ELR (cell line): ENCODE results near the gene TSKU.
"Not testable (repeated sequence)": the region's sequence is repeated elsewhere in the genome, so short reads cannot be mapped to it uniquely, and the experiment has no call there.

Experiments
- DNase-seq: peaks from one replicate; pipeline ENCODE4 v3.0.0-alpha.2; 2015; ENCODE audit warnings: low read depth

Gene TSKU

GRCh38 chr11:76824980-76825725 lies 42.0 kb downstream of the TSKU start:
- peak; percentile 71 for DNase-seq

GRCh38 chr11:76825726-76826396 lies 42.7 kb downstream of the TSKU start:
- no peak for DNase-seq

DNA sequence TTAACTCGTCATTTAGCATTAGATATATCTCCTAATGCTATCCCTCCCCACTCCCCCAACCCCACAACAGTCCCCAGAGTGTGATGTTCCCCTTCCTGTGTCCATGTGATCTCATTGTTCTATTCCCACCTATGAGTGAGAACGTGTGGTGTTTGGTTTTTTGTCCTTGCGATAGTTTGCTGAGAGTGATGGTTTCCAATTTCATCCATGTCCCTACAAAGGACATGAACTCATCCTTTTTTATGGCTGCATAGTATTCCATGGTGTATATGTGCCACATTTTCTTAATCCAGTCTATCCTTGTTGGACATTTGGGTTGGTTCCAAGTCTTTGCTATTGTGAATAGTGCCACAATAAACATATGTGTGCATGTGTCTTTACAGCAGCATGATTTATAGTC lies 43.4 kb downstream of the TSKU start:
- not testable (repeated sequence) for DNase-seq

- not testable (repeated sequence) for DNase-seq
Measured at GRCh38 chr11:76827005-76827404, 43.8 kb downstream of the TSKU start.

- DNase-seq: peak; percentile 72
Measured at GRCh38 chr11:76830639-76831327, 47.6 kb downstream of the TSKU start.

DNA sequence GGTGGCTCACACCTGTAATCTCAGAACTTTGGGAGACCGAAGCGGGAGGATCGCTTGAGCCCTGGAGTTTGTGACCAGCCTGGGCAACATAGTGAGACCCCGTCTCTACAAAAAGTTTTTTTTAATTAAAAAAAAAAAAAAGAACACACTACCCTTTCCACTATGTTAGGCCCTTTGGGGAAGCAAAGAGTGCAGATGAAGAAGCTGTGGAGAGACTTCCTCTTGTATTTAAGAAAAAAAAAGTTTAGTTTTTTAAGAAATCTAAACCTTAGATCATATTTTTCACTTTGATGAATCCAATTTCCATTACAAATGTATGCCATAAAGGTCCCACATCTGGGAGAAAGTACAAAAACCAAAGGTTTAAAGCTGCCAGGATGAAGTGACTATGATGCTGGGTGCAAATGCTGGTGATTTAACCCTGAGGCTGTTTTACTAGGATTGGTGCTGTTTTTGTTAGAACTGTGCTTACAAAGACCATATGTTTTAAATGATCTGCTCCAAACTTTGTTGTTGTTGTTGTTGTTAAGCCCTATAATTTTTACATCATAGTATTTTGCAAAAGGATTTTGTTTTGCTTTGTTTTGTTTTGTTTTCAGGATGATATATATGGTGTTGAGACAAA lies 48.6 kb downstream of the TSKU start:
- no peak for DNase-seq

GRCh38 chr11:76832361-76832760 lies 49.2 kb downstream of the TSKU start:
- DNase-seq: no peak

GRCh38 chr11:76834151-76834550 lies 51.0 kb downstream of the TSKU start:
- DNase-seq: no peak

DNA sequence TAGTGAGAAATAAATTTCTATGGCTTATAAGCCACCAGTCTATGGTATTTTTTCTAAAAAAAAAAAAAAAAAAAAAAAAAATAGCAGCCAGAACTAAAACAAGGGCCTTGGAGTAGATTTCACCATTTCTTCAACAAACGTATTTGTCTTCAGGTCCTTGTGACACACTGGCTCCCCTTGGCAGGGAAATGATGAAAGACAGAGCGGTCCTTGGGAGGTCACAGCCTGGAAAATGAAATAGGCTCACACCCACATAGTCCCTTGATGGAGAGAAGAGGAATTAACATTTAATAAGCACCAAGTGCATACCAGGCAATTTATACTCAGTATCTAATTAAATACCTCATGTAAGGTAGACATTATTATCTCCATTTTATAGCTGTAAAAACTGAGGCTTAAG lies 51.9 kb downstream of the TSKU start:
- no peak for DNase-seq

GRCh38 chr11:76835928-76836612 lies 52.9 kb downstream of the TSKU start:
- no peak for DNase-seq

DNA sequence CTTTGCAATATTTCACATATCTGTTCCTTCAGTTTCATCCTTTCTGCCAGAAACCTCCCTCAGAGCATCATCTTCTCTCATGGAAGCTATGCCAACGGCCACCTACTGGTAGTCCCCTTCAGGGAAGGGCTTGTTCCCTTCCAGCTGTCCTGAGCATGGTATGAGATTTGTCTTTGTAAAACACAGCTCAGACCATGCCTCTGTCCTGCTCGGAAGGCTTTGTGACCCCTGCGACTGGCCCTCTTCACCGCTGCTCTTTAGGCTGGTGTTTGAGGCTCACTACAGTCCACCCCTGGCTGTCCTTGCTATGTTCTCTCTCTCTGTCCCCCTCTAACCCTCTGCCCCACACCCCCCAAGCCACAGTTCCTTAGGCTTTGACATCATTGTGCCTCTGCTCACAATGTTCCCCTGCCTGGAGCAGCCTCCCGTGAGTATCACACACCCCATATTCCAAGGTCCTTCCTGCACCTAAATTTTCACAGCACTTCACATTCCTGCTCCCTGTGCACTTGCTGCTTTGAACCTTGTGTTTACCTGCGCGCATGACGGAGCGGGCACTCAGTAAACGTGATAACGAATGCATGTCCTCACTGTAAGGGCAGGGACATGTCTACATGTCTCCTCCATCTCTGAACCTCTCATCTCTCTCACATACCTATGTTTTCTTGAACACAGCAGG lies 53.6 kb downstream of the TSKU start:
- no peak for DNase-seq

- no peak for DNase-seq
Measured at GRCh38 chr11:76837696-76838677, 54.8 kb downstream of the TSKU start.

DNA sequence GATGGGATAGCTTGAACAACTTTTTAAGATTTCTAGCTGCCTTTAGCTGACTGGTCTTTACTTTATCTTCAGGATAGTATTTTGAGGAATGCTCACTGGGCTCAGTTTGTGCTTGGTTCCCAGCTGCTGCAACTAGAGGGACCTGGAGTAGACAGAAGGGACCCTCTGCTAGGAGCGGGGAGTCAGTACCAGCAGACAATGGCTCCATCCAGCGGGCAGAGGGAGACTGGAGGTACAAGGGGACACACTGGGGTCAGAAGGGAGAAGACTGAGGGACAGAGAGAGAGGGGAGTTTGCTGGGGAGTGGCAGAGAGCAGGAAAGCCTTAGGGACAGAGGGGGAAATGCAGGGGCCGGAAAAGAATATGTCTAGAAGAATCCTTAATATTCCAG lies 55.5 kb downstream of the TSKU start:
- peak; percentile 55 for DNase-seq

GRCh38 chr11:76839311-76839710 lies 56.2 kb downstream of the TSKU start:
- no peak for DNase-seq

DNA sequence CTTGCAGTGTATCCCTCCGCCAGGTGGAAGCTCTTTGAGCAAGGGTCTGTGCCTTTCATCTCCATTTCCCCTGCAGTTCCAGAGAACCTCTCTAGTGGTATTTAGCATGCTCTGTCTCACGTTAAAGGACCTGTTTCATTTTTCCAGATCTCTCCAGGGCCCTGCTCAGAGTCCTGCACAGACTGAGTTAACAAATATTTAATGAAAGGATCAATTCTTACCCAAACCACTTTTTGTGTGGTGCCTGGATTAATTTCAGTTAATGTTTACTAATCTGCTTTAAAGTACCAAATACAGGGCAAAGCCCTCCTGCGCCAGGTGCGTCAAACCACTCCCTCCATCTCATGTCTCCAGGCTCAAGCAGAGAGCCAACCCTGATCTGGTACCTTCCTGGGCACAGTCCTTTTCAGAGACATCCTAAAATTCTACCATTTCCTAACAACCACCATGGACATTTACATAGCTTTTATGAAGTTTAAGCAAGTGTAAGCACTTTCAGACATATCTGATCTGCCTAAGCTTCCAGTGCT lies 58.8 kb downstream of the TSKU start:
- DNase-seq: no peak

GRCh38 chr11:76843907-76844306 lies 60.8 kb downstream of the TSKU start:
- no peak for DNase-seq

GRCh38 chr11:76844511-76844910 lies 61.4 kb downstream of the TSKU start:
- no peak for DNase-seq

DNA sequence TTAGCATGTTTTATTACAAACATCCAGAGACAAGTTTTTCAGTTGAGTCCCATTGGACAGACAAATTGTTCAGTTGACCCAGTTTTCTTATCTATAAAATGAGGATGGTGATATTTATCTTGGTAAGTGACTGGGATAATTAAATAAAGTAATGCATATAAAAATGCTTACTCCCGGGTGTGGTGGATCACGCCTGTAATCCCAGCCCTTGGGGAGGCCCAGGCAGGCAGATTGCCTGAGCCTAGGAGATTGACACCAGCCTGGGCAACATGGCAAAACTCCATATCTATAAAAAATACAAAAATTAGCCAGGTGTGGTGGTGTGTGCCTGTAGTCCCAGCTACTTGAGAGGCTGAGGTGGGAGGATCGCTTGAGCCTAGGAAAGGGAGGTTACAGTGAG lies 61.9 kb downstream of the TSKU start:
- DNase-seq: no peak

GRCh38 chr11:76846441-76846840 lies 63.3 kb downstream of the TSKU start:
- DNase-seq: no peak
